HEK293 (cell line): Measurements from ENCODE around the gene AIF1.
A peak's percentile ranks its signal among the peaks of the same experiment; 100 is the strongest.

Experiments used
- ZNF140 ChIP-seq: fragments of 450-650 bp; formaldehyde crosslinking; IDR thresholded peaks from 2 replicates; pipeline ENCODE4 v1.5.1; 2016; ENCODE audit warnings: missing biosample characterization, missing genetic modification characterization
- ZNF391 ChIP-seq: fragments of 450-650 bp; formaldehyde crosslinking; IDR thresholded peaks from 2 replicates; pipeline ENCODE4 v1.5.1; 2016; ENCODE audit warnings: low read depth, missing biosample characterization, missing genetic modification characterization, borderline replicate concordance
- ZNF510 ChIP-seq: fragments of 450-650 bp; formaldehyde crosslinking; IDR thresholded peaks from 2 replicates; pipeline ENCODE4 v1.5.1; 2018; ENCODE audit warnings: mild to moderate bottlenecking, missing genetic modification characterization, missing biosample characterization; ENCODE audit not compliant: insufficient replicate concordance
- ZNF529 ChIP-seq: fragments of 450-650 bp; formaldehyde crosslinking; IDR thresholded peaks from 2 replicates; pipeline ENCODE4 v1.5.1; 2017; ENCODE audit warnings: missing genetic modification characterization, missing biosample characterization; ENCODE audit not compliant: insufficient replicate concordance
- TF ChIP-seq, protein P1 (sequence below): fragments of 450-650 bp; formaldehyde crosslinking; IDR thresholded peaks from 2 replicates; pipeline ENCODE4 v1.5.1; 2016; ENCODE audit warnings: missing biosample characterization, missing genetic modification characterization

DNA sequence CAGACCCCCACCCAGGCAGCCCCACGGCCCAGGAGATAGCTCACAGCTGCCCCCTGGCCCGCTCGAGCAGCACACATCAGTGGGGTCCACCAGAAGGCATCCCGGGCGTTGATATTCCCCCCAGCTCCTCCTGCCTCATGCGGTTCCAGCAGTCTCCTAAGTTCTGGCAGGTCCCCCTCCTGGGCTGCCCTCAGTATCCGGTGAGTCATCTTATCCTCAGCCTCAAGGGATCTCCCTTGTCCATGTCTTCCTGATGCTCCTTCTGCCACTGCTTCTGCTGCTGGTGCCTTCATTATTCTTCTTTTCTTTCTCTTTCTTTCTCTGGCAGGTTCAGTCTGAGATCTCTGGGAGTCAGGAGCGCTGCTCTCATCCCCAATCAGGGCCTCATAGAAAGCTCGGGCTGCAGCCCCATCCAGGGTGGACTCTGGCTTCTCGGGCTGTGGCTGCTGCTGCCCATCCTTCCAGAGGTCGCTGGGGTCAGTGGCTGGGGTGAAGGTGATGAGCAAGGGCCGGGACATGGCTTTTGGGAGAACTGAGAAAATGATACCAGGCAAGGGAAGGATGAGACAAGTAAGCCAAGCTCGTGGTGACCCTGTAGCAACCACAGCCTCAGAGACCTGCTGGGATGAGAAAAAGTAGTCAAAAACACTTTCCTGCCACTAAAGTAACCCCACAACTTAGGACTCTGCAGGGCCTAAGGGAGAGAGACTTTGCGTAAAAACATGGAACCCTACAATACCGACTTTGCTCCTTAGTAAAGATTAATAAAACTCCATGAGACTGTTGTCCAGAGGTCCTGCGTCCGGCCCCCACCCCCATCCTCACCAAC lies 49.1 kb downstream of the AIF1 start:
- TF ChIP-seq, protein P1, sequence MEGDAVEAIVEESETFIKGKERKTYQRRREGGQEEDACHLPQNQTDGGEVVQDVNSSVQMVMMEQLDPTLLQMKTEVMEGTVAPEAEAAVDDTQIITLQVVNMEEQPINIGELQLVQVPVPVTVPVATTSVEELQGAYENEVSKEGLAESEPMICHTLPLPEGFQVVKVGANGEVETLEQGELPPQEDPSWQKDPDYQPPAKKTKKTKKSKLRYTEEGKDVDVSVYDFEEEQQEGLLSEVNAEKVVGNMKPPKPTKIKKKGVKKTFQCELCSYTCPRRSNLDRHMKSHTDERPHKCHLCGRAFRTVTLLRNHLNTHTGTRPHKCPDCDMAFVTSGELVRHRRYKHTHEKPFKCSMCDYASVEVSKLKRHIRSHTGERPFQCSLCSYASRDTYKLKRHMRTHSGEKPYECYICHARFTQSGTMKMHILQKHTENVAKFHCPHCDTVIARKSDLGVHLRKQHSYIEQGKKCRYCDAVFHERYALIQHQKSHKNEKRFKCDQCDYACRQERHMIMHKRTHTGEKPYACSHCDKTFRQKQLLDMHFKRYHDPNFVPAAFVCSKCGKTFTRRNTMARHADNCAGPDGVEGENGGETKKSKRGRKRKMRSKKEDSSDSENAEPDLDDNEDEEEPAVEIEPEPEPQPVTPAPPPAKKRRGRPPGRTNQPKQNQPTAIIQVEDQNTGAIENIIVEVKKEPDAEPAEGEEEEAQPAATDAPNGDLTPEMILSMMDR = peak; percentile 14; the same call in 1 of the 2 replicates
- TF ChIP-seq ZNF391 (no peak), ZNF529 (tag by site-specific recombination) (no peak), ZNF510 (no peak), ZNF140 (tag by site-specific recombination) (no peak)
